ENCODE data around the gene GPR180.

Gene GPR180

GRCh38 chr13:94657167-94657566, 55.5 kb downstream of the GPR180 start:
- DNase-seq = peak; percentile 32

GRCh38 chr13:94658926-94659597, 57.4 kb downstream of the GPR180 start:
- DNase-seq = no peak

- DNase-seq = no peak
Measured at GRCh38 chr13:94659598-94659946, 57.9 kb downstream of the GPR180 start.

GRCh38 chr13:94660695-94661326, 59.2 kb downstream of the GPR180 start:
- DNase-seq = peak; percentile 25

GRCh38 chr13:94661406-94661805, 59.7 kb downstream of the GPR180 start:
- DNase-seq = no peak

GRCh38 chr13:94662274-94662945, 60.8 kb downstream of the GPR180 start:
- DNase-seq = no peak

GRCh38 chr13:94664889-94665288, 63.2 kb downstream of the GPR180 start:
- no peak for DNase-seq

GRCh38 chr13:94666065-94666464, 64.4 kb downstream of the GPR180 start:
- no peak for DNase-seq

- DNase-seq = no peak
Measured at GRCh38 chr13:94667190-94667589, 65.5 kb downstream of the GPR180 start.

GRCh38 chr13:94672400-94672799, 70.7 kb downstream of the GPR180 start:
- DNase-seq = no peak

GRCh38 chr13:94673851-94674250, 72.2 kb downstream of the GPR180 start:
- DNase-seq = no peak

- peak; percentile 24 for DNase-seq
Measured at GRCh38 chr13:94674609-94675348, 73.1 kb downstream of the GPR180 start.

GRCh38 chr13:94677799-94678198, 76.1 kb downstream of the GPR180 start:
- DNase-seq = no peak

- no peak for DNase-seq
Measured at GRCh38 chr13:94678845-94679244, 77.2 kb downstream of the GPR180 start.

- no peak for DNase-seq
Measured at GRCh38 chr13:94679614-94680013, 78.0 kb downstream of the GPR180 start.

- DNase-seq = no peak
Measured at GRCh38 chr13:94682229-94682628, 80.6 kb downstream of the GPR180 start.

GRCh38 chr13:94683409-94683808, 81.8 kb downstream of the GPR180 start:
- no peak for DNase-seq

Data from fibroblast of upper back skin (primary cell).